H1 (cell line): Measurements from ENCODE around the gene ADCY2. TPM values are rescaled to one million over a fixed set of nuclear protein-coding genes. Genes with fewer than 3 reads are reported as not detected.

ENCODE experiments used
- CTCF ChIA-PET: fragments of 300-600 bp; sonication (Branson Sonifier 250); formaldehyde crosslinking; loops from one replicate; lab custom pipeline; 2021; ENCODE audit not compliant: partially characterized antibody; lab: Charles Lee
- POLR2A ChIA-PET: fragments of 300-600 bp; sonication (Branson Sonifier 250); formaldehyde crosslinking; loops from one replicate; lab custom pipeline; 2021; ENCODE audit warnings: inconsistent platforms; ENCODE audit not compliant: partially characterized antibody; lab: Charles Lee
- DNase-seq, 2 experiments: peaks; one replicate each; pipeline versions ENCODE4 v3.0.0 to v3.0.0-alpha.2; 2010 to 2022; ENCODE audit warnings: low spot score in 2 of 2, low read depth in 1 of 2, mixed read lengths in 1 of 2
- FAIRE-seq: peaks from 2 replicates; lab custom pipeline; 2011; peaks lifted over from hg19 to GRCh38; lab: Jason Lieb, UNC
- H2AFZ ChIP-seq: 2 replicates; pipeline ENCODE4 v1.8.1; 2012; ENCODE audit warnings: low read length, inconsistent platforms
- H2AK5ac ChIP-seq: 2 replicates; pipeline ENCODE4 v1.6.1; 2013; ENCODE audit warnings: low read depth, low read length
- H2BK120ac ChIP-seq: replicated peaks from 2 replicates; pipeline ENCODE3; 2013; ENCODE audit warnings: low read depth, low read length, inconsistent platforms
- H2BK12ac ChIP-seq: 2 replicates; pipeline ENCODE4 v1.6.1; 2013; ENCODE audit warnings: low read depth, low read length
- H2BK15ac ChIP-seq: 2 replicates; pipeline ENCODE4 v1.6.1; 2013; ENCODE audit warnings: low read length
- H2BK20ac ChIP-seq: 2 replicates; pipeline ENCODE4 v1.6.1; 2013; ENCODE audit warnings: low read length
- H2BK5ac ChIP-seq: 2 replicates; pipeline ENCODE4 v1.6.1; 2013; ENCODE audit warnings: low read depth, low read length
- H3K14ac ChIP-seq: 2 replicates; pipeline ENCODE4 v1.6.1; 2013; ENCODE audit warnings: inconsistent platforms; ENCODE audit not compliant: insufficient read length
- H3K18ac ChIP-seq: 2 replicates; pipeline ENCODE4 v1.6.1; 2013; ENCODE audit warnings: low read length; ENCODE audit errors: extremely low read depth
- H3K23ac ChIP-seq: 2 replicates; pipeline ENCODE4 v1.6.1; 2013; ENCODE audit warnings: inconsistent platforms; ENCODE audit not compliant: insufficient read length
- H3K23me2 ChIP-seq: 2 replicates; pipeline ENCODE4 v1.6.1; 2013; ENCODE audit warnings: low read depth, low read length
- H3K27ac ChIP-seq: 2 replicates; pipeline ENCODE4 v1.6.1; 2011; ENCODE audit warnings: low read depth, low read length, inconsistent platforms
- H3K27me3 ChIP-seq, 4 experiments: replicated peaks in 1 of 4; 1 replicate in 1 of 4; 2 replicates in 3 of 4; pipeline versions ENCODE4 v1.6.1 to v1.8.1; 2011 to 2013; ENCODE audit warnings: low read length in 3 of 4, mild to moderate bottlenecking in 3 of 4, inconsistent platforms in 2 of 4, mixed read lengths in 2 of 4, moderate library complexity in 1 of 4; ENCODE audit not compliant: control insufficient read depth in 3 of 4, insufficient read depth in 3 of 4; ENCODE audit errors: extremely low read depth in 1 of 4
- H3K36me3 ChIP-seq, 4 experiments: 2 replicates each; pipeline versions ENCODE4 v1.6.1 to v1.8.1; 2011 to 2013; ENCODE audit warnings: mild to moderate bottlenecking in 4 of 4, low read length in 3 of 4, moderate library complexity in 2 of 4, control low read depth in 1 of 4, inconsistent platforms in 1 of 4; ENCODE audit not compliant: insufficient read depth in 4 of 4, control insufficient read depth in 2 of 4
- H3K4ac ChIP-seq: replicated peaks from 2 replicates; pipeline ENCODE3; 2013; ENCODE audit warnings: low read length, low read depth, mixed read lengths, inconsistent platforms; ENCODE audit not compliant: insufficient read length
- H3K4me1 ChIP-seq, 4 experiments: replicated peaks in 1 of 4; 1 replicate in 1 of 4; 2 replicates in 3 of 4; pipeline versions ENCODE4 v1.6.1 to v1.8.1; 2011 to 2013; ENCODE audit warnings: low read length in 3 of 4, inconsistent platforms in 2 of 4, mixed read lengths in 1 of 4; ENCODE audit not compliant: insufficient read depth in 4 of 4, control insufficient read depth in 3 of 4
- H3K4me2 ChIP-seq, 2 experiments: 2 replicates each; pipeline versions ENCODE4 v1.6.1 to v1.8.1; 2011 to 2013; ENCODE audit warnings: low read depth in 2 of 2, low read length in 2 of 2, control low read depth in 1 of 2, inconsistent platforms in 1 of 2, mild to moderate bottlenecking in 1 of 2; ENCODE audit not compliant: insufficient read depth in 1 of 2
- H3K4me3 ChIP-seq, 4 experiments: fragments of 200-600, 300-600 bp in 1 of 4; sonication (generic), shearing (Covaris generic), sonication (Bioruptor Twin) in 1 of 4; 2 replicates each; pipeline versions ENCODE4 v1.5.1 to v1.8.1; 2011 to 2016; ENCODE audit warnings: low read length in 4 of 4, low read depth in 3 of 4, control low read depth in 2 of 4, inconsistent platforms in 2 of 4, mild to moderate bottlenecking in 2 of 4, mixed read lengths in 1 of 4, moderate library complexity in 1 of 4; ENCODE audit not compliant: insufficient read depth in 2 of 4; ENCODE audit errors: extremely low read depth in 1 of 4
- H3K56ac ChIP-seq: replicated peaks from 2 replicates; pipeline ENCODE3; 2013; ENCODE audit warnings: low read depth, mild to moderate bottlenecking, mixed read lengths, low read length, inconsistent platforms; ENCODE audit not compliant: insufficient read length
- H3K79me1 ChIP-seq: 2 replicates; pipeline ENCODE4 v1.6.1; 2013; ENCODE audit warnings: low read depth, low read length, control low read depth
- H3K79me2 ChIP-seq, 2 experiments: 2 replicates each; pipeline versions ENCODE4 v1.6.1 to v1.8.1; 2012 to 2013; ENCODE audit warnings: low read length in 2 of 2, mild to moderate bottlenecking in 2 of 2, inconsistent platforms in 1 of 2; ENCODE audit not compliant: insufficient read depth in 2 of 2, control insufficient read depth in 1 of 2
- H3K9ac ChIP-seq, 4 experiments: replicated peaks in 1 of 4; 1 replicate in 1 of 4; 2 replicates in 3 of 4; pipeline versions ENCODE4 v1.6.1 to v1.8.1; 2011 to 2013; ENCODE audit warnings: low read depth in 3 of 4, low read length in 3 of 4, control low read depth in 2 of 4, mild to moderate bottlenecking in 2 of 4, moderate library complexity in 2 of 4, inconsistent platforms in 1 of 4; ENCODE audit errors: extremely low read depth in 1 of 4
- H3K9me3 ChIP-seq, 2 experiments: 2 replicates each; pipeline versions ENCODE4 v1.6.1 to v1.8.1; 2012 to 2013; ENCODE audit warnings: mild to moderate bottlenecking in 2 of 2, moderate library complexity in 2 of 2, control low read depth in 1 of 2, inconsistent platforms in 1 of 2, low read depth in 1 of 2, low read length in 1 of 2, mixed read lengths in 1 of 2; ENCODE audit not compliant: insufficient read depth in 2 of 2
- H4K20me1 ChIP-seq, 2 experiments: replicated peaks in 1 of 2; 2 replicates each; pipeline versions ENCODE3 to v1.8.1; 2011 to 2013; ENCODE audit warnings: inconsistent platforms in 2 of 2, low read length in 2 of 2, mild to moderate bottlenecking in 1 of 2; ENCODE audit not compliant: insufficient read depth in 2 of 2, control insufficient read depth in 1 of 2
- H4K5ac ChIP-seq: 2 replicates; pipeline ENCODE4 v1.6.1; 2013; ENCODE audit warnings: low read length, low read depth, mixed read lengths, inconsistent platforms; ENCODE audit not compliant: insufficient read length
- H4K8ac ChIP-seq: 2 replicates; pipeline ENCODE4 v1.8.0; 2013; ENCODE audit warnings: mild to moderate bottlenecking, moderate library complexity, low read length, inconsistent platforms; ENCODE audit not compliant: insufficient read depth; ENCODE audit errors: extremely low read depth
- H4K91ac ChIP-seq: replicated peaks from 2 replicates; pipeline ENCODE3; 2013; ENCODE audit warnings: low read length, mixed read lengths, inconsistent platforms; ENCODE audit not compliant: insufficient read length
- CHD2 ChIP-seq: IDR thresholded peaks from 2 replicates; pipeline ENCODE4 v1.6.1; 2012; ENCODE audit warnings: low read length, improper control_type of control experiment
- EP300 ChIP-seq, 2 experiments: IDR thresholded peaks; 1 replicate in 1 of 2; 2 replicates in 1 of 2; pipeline ENCODE4 v1.6.1; 2011 to 2012; ENCODE audit warnings: low read depth in 2 of 2, low read length in 2 of 2, mild to moderate bottlenecking in 2 of 2, borderline replicate concordance in 1 of 2, inconsistent platforms in 1 of 2, moderate library complexity in 1 of 2
- RXRA ChIP-seq: IDR thresholded peaks from 2 replicates; pipeline ENCODE4 v1.6.1; 2011; ENCODE audit warnings: low read depth, mild to moderate bottlenecking, low read length, moderate library complexity; ENCODE audit not compliant: insufficient read depth
- SIRT6 ChIP-seq: IDR thresholded peaks from one replicate; pipeline ENCODE4 v1.7.1; 2012; ENCODE audit warnings: low read length, inconsistent platforms
- SRF ChIP-seq: IDR thresholded peaks from 2 replicates; pipeline ENCODE4 v1.6.1; 2011; ENCODE audit warnings: mild to moderate bottlenecking, low read depth, low read length, moderate library complexity
- USF2 ChIP-seq: IDR thresholded peaks from 2 replicates; pipeline ENCODE4 v1.6.1; 2011; ENCODE audit warnings: low read length, improper control_type of control experiment
- WGBS, 2 experiments: shearing (Covaris generic) in 1 of 2; methylation state at CpG; one replicate each; pipeline versions ENCODE4 v1.1.6 to v1.1.7; 2013 to 2015; ENCODE audit warnings: low lambda C conversion rate in 2 of 2, mixed read lengths in 2 of 2, inconsistent platforms in 1 of 2, low coverage in 1 of 2, missing lambda C conversion rate in 1 of 2; ENCODE audit not compliant: insufficient replicate concordance in 2 of 2, insufficient coverage in 1 of 2, insufficient read length in 1 of 2; ENCODE audit errors: extremely low coverage in 1 of 2, missing lambda C conversion rate in 1 of 2; 5-methylcytosine and 5-hydroxymethylcytosine counted together
- polyA plus RNA-seq, 7 experiments: library from polyadenylated mRNA; depleted of rRNA in 3 of 7; stranded (reverse) in 5 of 7; unstranded in 2 of 7; fragments of >200 nt in 5 of 7; fragments of 200-250 nt in 2 of 7; gene quantifications; 1 replicate in 5 of 7; 2 replicates in 1 of 7; 4 replicates in 1 of 7; pipeline versions ENCODE4 v1.2.1 to v1.2.3, GENCODE V29; 2011 to 2013; ENCODE audit warnings: missing spikeins in 2 of 7, mixed read lengths in 2 of 7
- total RNA-seq: library from RNA; stranded (reverse); fragmentation: NEBNext Ultra II Directional; extraction: Animal tissue kit (Norgen Biotek cat#: 25700); gene quantifications from 2 replicates; pipeline ENCODE4 v1.2.1, GENCODE V29; 2021
- TF ChIP-seq, protein P1 (sequence below): IDR thresholded peaks from 2 replicates; pipeline ENCODE4 v1.6.1; 2012; ENCODE audit warnings: low read length, inconsistent platforms

The ADCY2 gene
- total and polyA plus RNA-seq, 2 of the 8 experiments (the other 6 are each of a cell fraction or from before 2014, with no cell fraction given) = 35.8 to 122 TPM

GRCh38 chr5:7625740-7626139 lies 229.8 kb downstream of the ADCY2 start:
- no peak overlapping the region for H2BK5ac ChIP-seq
- H2BK120ac ChIP-seq = no peak overlapping the region
- no peak overlapping the region for H3K9ac ChIP-seq
- 89% methylated on average over 2 of the region's 2 CpGs; no CpG with 5 or more reads in 1 of the 2 experiments for WGBS, 2 experiments
- H3K4me2 ChIP-seq = no peak overlapping the region
- H4K20me1 ChIP-seq = peaks cover 0 to 3% of the 10 kb centered on the region in 2 experiments
- no peak overlapping the region for H3K14ac ChIP-seq
- no peaks in the 10 kb centered on the region for H3K27me3 ChIP-seq
- FAIRE-seq = no peak
- no peaks in the 10 kb centered on the region; the same call in 1 of the 2 replicates for H3K23me2 ChIP-seq
- H4K5ac ChIP-seq = no peak overlapping the region
- H3K56ac ChIP-seq = no peak overlapping the region
- H2BK12ac ChIP-seq = no peak overlapping the region
- no peak overlapping the region for H3K18ac ChIP-seq
- H4K91ac ChIP-seq = no peak overlapping the region
- H3K9me3 ChIP-seq = no peaks in the 10 kb centered on the region
- no peak overlapping the region for H4K8ac ChIP-seq
- H3K4me3 ChIP-seq = no peak overlapping the region
- peaks cover 0 to 1% (median 0%) of the 10 kb centered on the region in 4 experiments; a peak in 1 of 7 replicates for H3K4me1 ChIP-seq
- H3K79me2 ChIP-seq = no peaks in the 10 kb centered on the region; a peak in 1 of 4 replicates
- no peak overlapping the region for H2AFZ ChIP-seq
- no peak overlapping the region for H2BK20ac ChIP-seq
- H3K23ac ChIP-seq = no peak overlapping the region
- H3K36me3 ChIP-seq = peaks cover 0 to 35% (median 10%) of the 10 kb centered on the region in 4 experiments; a peak in 7 of 8 replicates
- TF ChIP-seq SIRT6 (no peak), USF2 (no peak), CHD2 (no peak), SRF (no peak), EP300 (IDR thresholded peaks at IDR 0.05; ENCODE audit: borderline replicate concordance in 1 of 2, low read depth in 2 of 2, low read length in 2 of 2) (no peak), RXRA (no peak)
- TF ChIP-seq, protein P1, sequence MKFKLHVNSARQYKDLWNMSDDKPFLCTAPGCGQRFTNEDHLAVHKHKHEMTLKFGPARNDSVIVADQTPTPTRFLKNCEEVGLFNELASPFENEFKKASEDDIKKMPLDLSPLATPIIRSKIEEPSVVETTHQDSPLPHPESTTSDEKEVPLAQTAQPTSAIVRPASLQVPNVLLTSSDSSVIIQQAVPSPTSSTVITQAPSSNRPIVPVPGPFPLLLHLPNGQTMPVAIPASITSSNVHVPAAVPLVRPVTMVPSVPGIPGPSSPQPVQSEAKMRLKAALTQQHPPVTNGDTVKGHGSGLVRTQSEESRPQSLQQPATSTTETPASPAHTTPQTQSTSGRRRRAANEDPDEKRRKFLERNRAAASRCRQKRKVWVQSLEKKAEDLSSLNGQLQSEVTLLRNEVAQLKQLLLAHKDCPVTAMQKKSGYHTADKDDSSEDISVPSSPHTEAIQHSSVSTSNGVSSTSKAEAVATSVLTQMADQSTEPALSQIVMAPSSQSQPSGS = no peak
- no peaks in the 10 kb centered on the region; the same call in 1 of the 2 replicates for H3K79me1 ChIP-seq
- no peak overlapping the region for H2AK5ac ChIP-seq
- H3K27ac ChIP-seq = no peak overlapping the region
- POLR2A ChIA-PET = interaction anchor here (1.3 kb wide), 1 partner anchor 868 kb away, joined by 3 read pairs; no protein-coding TSS in a partner anchor
- H2BK15ac ChIP-seq = no peak overlapping the region
- DNase-seq = no peak
- no peak overlapping the region for H3K4ac ChIP-seq
- CTCF ChIA-PET = interaction anchor here (1.0 to 1.3 kb wide), 2 partner anchors 11 to 31 kb away, joined by 4 to 5 read pairs; no protein-coding TSS in a partner anchor
